Hepatocyte (in vitro differentiated cells): ENCODE measurements around the gene CDHR2. TPM values are rescaled to one million over a fixed set of nuclear protein-coding genes. Genes with fewer than 3 reads are reported as not detected.

Experiments used
- DNase-seq: peaks from one replicate; pipeline ENCODE4 v3.0.0-alpha.2; 2016; ENCODE audit warnings: low spot score
- H2AFZ ChIP-seq: fragments of 200-600 bp; sonication (generic); 2 replicates; pipeline ENCODE4 v1.6.0; 2016; ENCODE audit warnings: antibody characterized with exemption, mild to moderate bottlenecking
- H3K27ac ChIP-seq: fragments of 200-600 bp; sonication (generic); 2 replicates; pipeline ENCODE4 v1.5.1; 2016; ENCODE audit warnings: mild to moderate bottlenecking
- H3K27me3 ChIP-seq: fragments of 200-600 bp; sonication (generic); 2 replicates; pipeline ENCODE4 v1.6.1; 2016
- H3K36me3 ChIP-seq: fragments of 200-600 bp; sonication (generic); replicated peaks from 2 replicates; pipeline ENCODE4 v1.5.1; 2016; ENCODE audit warnings: low read depth; ENCODE audit not compliant: insufficient read depth
- H3K4me1 ChIP-seq: fragments of 200-600 bp; sonication (generic); 2 replicates; pipeline ENCODE4 v1.5.1; 2016; ENCODE audit warnings: mild to moderate bottlenecking, moderate library complexity; ENCODE audit not compliant: insufficient read depth
- H3K4me2 ChIP-seq: fragments of 200-600 bp; sonication (generic); 2 replicates; pipeline ENCODE4 v1.6.0; 2016
- H3K4me3 ChIP-seq: fragments of 200-600 bp; sonication (generic); 2 replicates; pipeline ENCODE4 v1.5.1; 2016; ENCODE audit warnings: mild to moderate bottlenecking
- H3K79me2 ChIP-seq: fragments of 200-600 bp; sonication (generic); 2 replicates; pipeline ENCODE4 v1.6.0; 2017; ENCODE audit warnings: mild to moderate bottlenecking
- H3K9me2 ChIP-seq: fragments of 200-600 bp; sonication (generic); replicated peaks from 2 replicates; pipeline ENCODE4 v1.6.0; 2017; ENCODE audit warnings: mild to moderate bottlenecking; ENCODE audit not compliant: insufficient read depth
- H3K9me3 ChIP-seq: fragments of 200-600 bp; sonication (generic); 2 replicates; pipeline ENCODE4 v1.5.1; 2016; ENCODE audit warnings: low read depth, mild to moderate bottlenecking
- H4K20me1 ChIP-seq: fragments of 200-600 bp; sonication (generic); 2 replicates; pipeline ENCODE4 v1.6.0; 2016; ENCODE audit warnings: mild to moderate bottlenecking; ENCODE audit not compliant: insufficient read depth, poor library complexity, severe bottlenecking
- CTCF ChIP-seq: fragments of 200-600 bp; sonication (generic); IDR thresholded peaks from 2 replicates; pipeline ENCODE4 v1.5.1; 2016; ENCODE audit warnings: antibody characterized with exemption, mild to moderate bottlenecking; ENCODE audit not compliant: poor library complexity
- EZH2 ChIP-seq: fragments of 200-600 bp; sonication (generic); IDR thresholded peaks from 2 replicates; pipeline ENCODE4 v1.6.1; 2016; ENCODE audit warnings: antibody characterized with exemption, mild to moderate bottlenecking, borderline replicate concordance
- EZH2phosphoT487 ChIP-seq: fragments of 200-600 bp; sonication (generic); IDR thresholded peaks from one replicate; pipeline ENCODE4 v1.6.1; 2018; ENCODE audit warnings: antibody characterized with exemption, mild to moderate bottlenecking, low read depth, moderate library complexity; ENCODE audit not compliant: unreplicated experiment, severe bottlenecking
- WGBS: methylation state at CpG from one replicate; pipeline ENCODE4 v1.1.6; 2016; ENCODE audit warnings: low lambda C conversion rate; ENCODE audit errors: missing lambda C conversion rate; 5-methylcytosine and 5-hydroxymethylcytosine counted together
- polyA plus RNA-seq: library from polyadenylated mRNA; unstranded; fragments of >200 nt; fragmentation: Nextera tagmentation; extraction: Ambion mirVana; gene quantifications from 2 replicates; pipeline ENCODE4 v1.2.1, GENCODE V29; 2016
- total RNA-seq: library from RNA; depleted of rRNA; stranded (reverse); fragments of >200 nt; gene quantifications from 2 replicates; pipeline ENCODE4 v1.2.3, GENCODE V29; 2014

Gene CDHR2
- total and polyA plus RNA-seq, 2 experiments from 2014 or later, result 28.3 to 29.8 TPM

- no peaks in the 10 kb centered on the region for H3K4me1 ChIP-seq
- H3K79me2 ChIP-seq, result no peaks in the 10 kb centered on the region
- no peaks in the 10 kb centered on the region for H4K20me1 ChIP-seq
- no peak overlapping the region for H2AFZ ChIP-seq
- no peak overlapping the region for H3K4me2 ChIP-seq
- H3K27ac ChIP-seq, result no peak overlapping the region
- no peaks in the 10 kb centered on the region for H3K36me3 ChIP-seq
- WGBS, result 78% methylated on average over 13 of the region's 13 CpGs
- TF ChIP-seq EZH2phosphoT487 (no peak), EZH2 (no peak), CTCF (no peak)
- H3K9me3 ChIP-seq, result no peaks in the 10 kb centered on the region
- H3K4me3 ChIP-seq, result no peak overlapping the region
- H3K27me3 ChIP-seq, result peaks cover 77% of the 10 kb centered on the region
- H3K9me2 ChIP-seq, result no peaks in the 10 kb centered on the region
- no peak for DNase-seq
Measured at GRCh38 chr5:176621661-176622079, 72.5 kb downstream of the CDHR2 start.

DNA sequence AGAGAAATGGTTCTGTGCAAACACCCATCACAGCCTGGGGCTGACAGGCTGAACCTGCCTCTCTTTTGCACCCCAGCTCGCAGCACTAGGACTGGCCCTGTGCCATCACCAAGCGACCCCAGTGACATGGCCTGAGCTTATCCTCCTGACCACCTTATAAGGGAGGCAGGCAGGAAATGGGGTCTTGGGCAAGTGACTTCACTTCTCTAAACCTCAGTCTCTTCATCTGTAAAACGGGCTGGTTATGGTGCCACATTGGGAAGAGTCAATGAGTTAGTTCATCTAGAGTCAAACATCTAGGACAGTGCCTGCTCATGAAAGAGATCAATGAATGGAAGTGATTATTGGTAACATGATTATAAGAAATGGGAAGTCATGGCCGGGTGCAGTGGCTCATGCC is 75.0 kb downstream of the CDHR2 start:
- Histone ChIP-seq H3K4me3 (no peak overlapping the region), H4K20me1 (no peaks in the 10 kb centered on the region), H3K4me2 (no peak overlapping the region), H3K4me1 (no peaks in the 10 kb centered on the region), H3K9me2 (no peaks in the 10 kb centered on the region), H3K9me3 (no peaks in the 10 kb centered on the region), H3K36me3 (no peaks in the 10 kb centered on the region), H3K79me2 (no peaks in the 10 kb centered on the region), H2AFZ (no peak overlapping the region), H3K27ac (no peak overlapping the region), H3K27me3 (peaks cover 79% of the 10 kb centered on the region)
- DNase-seq, result no peak
- WGBS, result 82% methylated on average over 4 of the region's 4 CpGs
- TF ChIP-seq EZH2phosphoT487 (no peak), EZH2 (no peak), CTCF (no peak)

GRCh38 chr5:176624938-176625337 is 75.8 kb downstream of the CDHR2 start:
- Histone ChIP-seq H3K4me3 (no peak overlapping the region), H3K36me3 (no peaks in the 10 kb centered on the region), H4K20me1 (no peaks in the 10 kb centered on the region), H3K27ac (no peak overlapping the region), H3K9me3 (no peaks in the 10 kb centered on the region), H2AFZ (no peak overlapping the region), H3K4me1 (no peaks in the 10 kb centered on the region), H3K27me3 (peaks cover 79% of the 10 kb centered on the region), H3K4me2 (no peak overlapping the region), H3K9me2 (no peaks in the 10 kb centered on the region), H3K79me2 (no peaks in the 10 kb centered on the region)
- WGBS, result 73% methylated on average over 9 of the region's 9 CpGs
- DNase-seq, result no peak
- TF ChIP-seq CTCF, result no peak
- no peak for TF ChIP-seq EZH2
- no peak for TF ChIP-seq EZH2phosphoT487

DNA sequence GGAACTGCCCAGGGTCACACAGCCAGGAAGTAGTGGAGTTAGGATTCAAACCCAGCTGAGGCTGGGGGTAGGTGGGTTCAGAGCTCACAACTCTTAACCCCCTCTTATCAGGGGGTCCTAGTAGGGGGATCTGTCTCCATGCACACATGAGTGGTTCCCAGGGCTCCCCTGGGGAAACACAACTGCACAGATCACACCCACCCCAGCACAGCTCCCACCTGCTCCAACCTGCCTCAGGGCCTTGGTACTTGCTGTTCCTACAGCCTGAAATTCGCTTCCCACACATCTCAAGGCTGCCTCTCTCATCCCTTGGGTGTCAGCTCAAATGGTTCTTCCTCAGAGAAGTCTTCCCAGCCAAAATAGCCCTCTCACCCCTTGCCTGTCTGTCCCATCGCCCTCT is 76.4 kb downstream of the CDHR2 start:
- H3K9me3 ChIP-seq, result no peaks in the 10 kb centered on the region
- H3K79me2 ChIP-seq, result no peaks in the 10 kb centered on the region
- no peak overlapping the region for H3K27ac ChIP-seq
- no peaks in the 10 kb centered on the region for H3K36me3 ChIP-seq
- H3K9me2 ChIP-seq, result no peaks in the 10 kb centered on the region
- H3K27me3 ChIP-seq, result peaks cover 77% of the 10 kb centered on the region
- TF ChIP-seq CTCF, result no peak
- no peak for TF ChIP-seq EZH2phosphoT487
- no peak for TF ChIP-seq EZH2
- no peak overlapping the region for H3K4me3 ChIP-seq
- no peaks in the 10 kb centered on the region for H4K20me1 ChIP-seq
- no peak for DNase-seq
- H3K4me1 ChIP-seq, result no peaks in the 10 kb centered on the region
- WGBS, result 81% methylated on average over 2 of the region's 2 CpGs
- no peak overlapping the region for H2AFZ ChIP-seq
- no peak overlapping the region for H3K4me2 ChIP-seq
